GM12878 (cell line): Measurements from ENCODE around the gene TUBB4B. TPM values are rescaled to one million over a fixed set of nuclear protein-coding genes. Genes with fewer than 3 reads are reported as not detected.

ENCODE experiments used
- ATAC-seq: fragments of 200-7000 bp; cut with Tn5 transposase; 3 replicates; pipeline ENCODE4 v1.9.1; 2020; ENCODE audit warnings: mild to moderate bottlenecking, moderate library complexity
- BruUV-seq: library from RNA; stranded (reverse); fragments of 400-500 nt; replicated peaks from 2 replicates; lab custom pipeline; 2021; lab: Mats Ljungman, UMichigan
- CTCF ChIA-PET: fragments of 300-600 bp; sonication (Branson Sonifier 250); formaldehyde crosslinking; extraction: SDS; loops from one replicate; lab custom pipeline; 2021; ENCODE audit warnings: inconsistent platforms; lab: Yijun Ruan, JAX
- POLR2A ChIA-PET: fragments of 350-600 bp; formaldehyde crosslinking; extraction: SDS; loops from one replicate; lab custom pipeline; 2021; ENCODE audit warnings: inconsistent platforms; lab: Charles Lee
- RAD21 ChIA-PET: fragments of 300-600 bp; sonication (Branson Sonifier 250); formaldehyde crosslinking; loops from one replicate; lab custom pipeline; 2023; ENCODE audit warnings: antibody characterized with exemption; ENCODE audit not compliant: unreplicated experiment; lab: Charles Lee
- SMC1A ChIA-PET: fragments of 300-600 bp; sonication (Branson Sonifier 250); formaldehyde crosslinking; loops from one replicate; lab custom pipeline; 2023; ENCODE audit not compliant: unreplicated experiment, uncharacterized antibody; lab: Charles Lee
- DNase-seq: peaks from one replicate; pipeline ENCODE4 v3.0.0-alpha.2; 2011; ENCODE audit warnings: low read depth, low spot score
- FAIRE-seq: peaks from 3 replicates; lab custom pipeline; 2011; peaks lifted over from hg19 to GRCh38; lab: Jason Lieb, UNC
- H2AFZ ChIP-seq: 2 replicates; pipeline ENCODE4 v1.6.0; 2011; ENCODE audit warnings: low read depth, low read length, control low read depth; ENCODE audit not compliant: control insufficient read depth
- H3K27ac ChIP-seq: 2 replicates; pipeline ENCODE4 v1.5.1; 2011; ENCODE audit warnings: control low read depth; ENCODE audit not compliant: control insufficient read depth, insufficient read depth
- H3K27me3 ChIP-seq, 2 experiments: replicated peaks in 1 of 2; 2 replicates each; pipeline versions ENCODE4 v1.6.0 to v1.6.1; 2011; ENCODE audit warnings: low read length in 1 of 2; ENCODE audit not compliant: control insufficient read depth in 2 of 2, insufficient read depth in 2 of 2
- H3K36me3 ChIP-seq, 2 experiments: 2 replicates each; pipeline ENCODE4 v1.5.1; 2011; ENCODE audit warnings: low read length in 1 of 2; ENCODE audit not compliant: control insufficient read depth in 2 of 2, insufficient read depth in 2 of 2
- H3K4me1 ChIP-seq: 2 replicates; pipeline ENCODE4 v1.6.1; 2011; ENCODE audit warnings: mild to moderate bottlenecking, low read length, moderate library complexity, mixed read lengths; ENCODE audit not compliant: control insufficient read depth, insufficient read depth
- H3K4me2 ChIP-seq: 2 replicates; pipeline ENCODE4 v1.6.0; 2011; ENCODE audit warnings: control low read depth; ENCODE audit not compliant: control insufficient read depth, insufficient read depth
- H3K4me3 ChIP-seq: fragments of 200-600 bp; sonication (generic); 2 replicates; pipeline ENCODE4 v1.5.1; 2016
- H3K79me2 ChIP-seq: 2 replicates; pipeline ENCODE4 v1.6.0; 2011; ENCODE audit warnings: low read length; ENCODE audit not compliant: control insufficient read depth, insufficient read depth
- H3K9ac ChIP-seq: 2 replicates; pipeline ENCODE4 v1.8.0; 2011; ENCODE audit warnings: low read length, control low read depth, mixed read lengths; ENCODE audit not compliant: control insufficient read depth, insufficient read depth
- H3K9me3 ChIP-seq: replicated peaks from 3 replicates; pipeline ENCODE4 v1.5.1; 2011; ENCODE audit warnings: mild to moderate bottlenecking, low read length; ENCODE audit not compliant: control insufficient read depth, insufficient read depth
- H4K20me1 ChIP-seq: 2 replicates; pipeline ENCODE4 v1.6.0; 2011; ENCODE audit not compliant: control insufficient read depth, insufficient read depth
- BRCA1 ChIP-seq: IDR thresholded peaks from 2 replicates; pipeline ENCODE4 v1.6.1; 2011; ENCODE audit warnings: low read depth, low read length, improper control_type of control experiment
- EED ChIP-seq: sonication (generic); IDR thresholded peaks from 2 replicates; pipeline ENCODE4 v1.6.1; 2016; ENCODE audit warnings: antibody characterized with exemption, low read depth
- RAD21 ChIP-seq: IDR thresholded peaks from 2 replicates; pipeline ENCODE4 v1.6.1; 2011; ENCODE audit warnings: mild to moderate bottlenecking, low read depth, low read length, moderate library complexity; ENCODE audit not compliant: insufficient read depth
- ZBED1 ChIP-seq: IDR thresholded peaks from 2 replicates; pipeline ENCODE4 v1.6.1; 2016; ENCODE audit warnings: borderline replicate concordance
- WGBS: methylation state at CpG from one replicate; pipeline ENCODE4 v1.1.6; 2016; ENCODE audit warnings: low lambda C conversion rate; ENCODE audit not compliant: insufficient replicate concordance, insufficient coverage; ENCODE audit errors: missing lambda C conversion rate; 5-methylcytosine and 5-hydroxymethylcytosine counted together
- in situ Hi-C: fragments of 300-500 bp; cut with MboI; formaldehyde crosslinking; loops from 9 replicates; pipeline ENCODE4 v1.14.3; 2018; ENCODE audit warnings: mixed read lengths
- intact Hi-C: fragments of 100-400 bp; cut with micrococcal nuclease; formaldehyde crosslinking; loops from one replicate; pipeline ENCODE4 v1.14.2; 2022; ENCODE audit not compliant: unreplicated experiment
- polyA plus RNA-seq, 11 experiments: library from polyadenylated mRNA; depleted of rRNA in 4 of 11; unstranded in 6 of 11; stranded (reverse) in 5 of 11; fragments of >200 nt; fragmentation: Nextera tagmentation in 4 of 11; fragmentation: Illumina TruSeq in 1 of 11; extraction: Ambion mirVana in 4 of 11; extraction: Trizol in 1 of 11; gene quantifications; 1 replicate in 1 of 11; 2 replicates in 10 of 11; pipeline versions ENCODE4 v1.2.1 to v1.2.3, GENCODE V29; 2011 to 2016; ENCODE audit warnings: inconsistent platforms in 2 of 11, missing spikeins in 2 of 11, low read depth in 1 of 11
- total RNA-seq, 4 experiments: library from RNA; depleted of rRNA in 3 of 4; stranded (reverse); fragments of >200 nt in 3 of 4; fragmentation: Illumina TruSeq in 1 of 4; extraction: Trizol in 1 of 4; gene quantifications; 2 replicates each; pipeline versions ENCODE4 v1.2.1 to v1.2.3, GENCODE V29; 2013 to 2021

TUBB4B gene
- total and polyA plus RNA-seq, 10 of the 15 experiments (the other 5 are each of a cell fraction or from before 2014, with no cell fraction given): 23.0 to 532 (median 254) TPM

GRCh38 chr9:137195525-137196220, 45.4 kb upstream of the TUBB4B start:
- ChIA-PET CTCF (interaction anchor here (0.6 to 1.1 kb wide), 2 partner anchors 66 to 166 kb away, joined by 3 to 5 read pairs; no protein-coding TSS in a partner anchor), RAD21 (interaction anchor here (1.4 kb wide), 1 partner anchor 7 kb away, joined by 3 read pairs; the partner anchor contains the start of genes ANAPC2 and SSNA1), SMC1A (no interaction called here), POLR2A (interaction anchor here (0.7 kb wide), 1 partner anchor 44 kb away, joined by 3 read pairs; no protein-coding TSS in a partner anchor)
- H3K36me3 ChIP-seq: peaks cover 0 to 5% of the 10 kb centered on the region in 2 experiments; a peak in 2 of 4 replicates
- in situ Hi-C loops (no loop called here), intact Hi-C loops (no loop called here)
- WGBS: 93% methylated on average over 20 of the region's 21 CpGs
- H3K27ac ChIP-seq: no peak overlapping the region
- no peak for ATAC-seq
- H3K9ac ChIP-seq: no peak overlapping the region
- FAIRE-seq: no peak
- BruUV-seq: no TSS peak
- no peaks in the 10 kb centered on the region for H4K20me1 ChIP-seq
- no peaks in the 10 kb centered on the region; the same call in 1 of the 2 replicates for H3K79me2 ChIP-seq
- H3K9me3 ChIP-seq: no peaks in the 10 kb centered on the region
- H3K4me1 ChIP-seq: peaks cover 5% of the 10 kb centered on the region
- H3K4me2 ChIP-seq: no peak overlapping the region
- no peaks in the 10 kb centered on the region for H3K27me3 ChIP-seq
- TF ChIP-seq EED: no peak
- no peak for TF ChIP-seq RAD21
- TF ChIP-seq ZBED1: no peak
- no peak for TF ChIP-seq BRCA1
- H2AFZ ChIP-seq: no peak overlapping the region
- no peak overlapping the region for H3K4me3 ChIP-seq
- no peak for DNase-seq
